Fibroblast of mammary gland (primary cell): Measurements from ENCODE around the gene GALNT10.

Source experiments
- DNase-seq: peaks from one replicate; pipeline ENCODE4 v3.0.0-alpha.2; 2010; ENCODE audit warnings: low read depth
- H3K4me3 ChIP-seq: 2 replicates; pipeline ENCODE4 v1.5.1; 2011; ENCODE audit warnings: low read depth, mild to moderate bottlenecking, low read length, moderate library complexity; ENCODE audit not compliant: control insufficient read depth
- TF ChIP-seq, protein P1 (sequence below): conservative IDR thresholded peaks from 2 replicates; pipeline ENCODE4 v1.5.1; 2011; ENCODE audit warnings: low read depth, low read length, inconsistent platforms; ENCODE audit not compliant: control insufficient read depth, insufficient read depth

The GALNT10 gene

GRCh38 chr5:154262342-154262741 lies 71.8 kb downstream of the GALNT10 start:
- H3K4me3 ChIP-seq: no peak overlapping the region
- DNase-seq: no peak
- TF ChIP-seq, protein P1, sequence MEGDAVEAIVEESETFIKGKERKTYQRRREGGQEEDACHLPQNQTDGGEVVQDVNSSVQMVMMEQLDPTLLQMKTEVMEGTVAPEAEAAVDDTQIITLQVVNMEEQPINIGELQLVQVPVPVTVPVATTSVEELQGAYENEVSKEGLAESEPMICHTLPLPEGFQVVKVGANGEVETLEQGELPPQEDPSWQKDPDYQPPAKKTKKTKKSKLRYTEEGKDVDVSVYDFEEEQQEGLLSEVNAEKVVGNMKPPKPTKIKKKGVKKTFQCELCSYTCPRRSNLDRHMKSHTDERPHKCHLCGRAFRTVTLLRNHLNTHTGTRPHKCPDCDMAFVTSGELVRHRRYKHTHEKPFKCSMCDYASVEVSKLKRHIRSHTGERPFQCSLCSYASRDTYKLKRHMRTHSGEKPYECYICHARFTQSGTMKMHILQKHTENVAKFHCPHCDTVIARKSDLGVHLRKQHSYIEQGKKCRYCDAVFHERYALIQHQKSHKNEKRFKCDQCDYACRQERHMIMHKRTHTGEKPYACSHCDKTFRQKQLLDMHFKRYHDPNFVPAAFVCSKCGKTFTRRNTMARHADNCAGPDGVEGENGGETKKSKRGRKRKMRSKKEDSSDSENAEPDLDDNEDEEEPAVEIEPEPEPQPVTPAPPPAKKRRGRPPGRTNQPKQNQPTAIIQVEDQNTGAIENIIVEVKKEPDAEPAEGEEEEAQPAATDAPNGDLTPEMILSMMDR: no peak

DNA sequence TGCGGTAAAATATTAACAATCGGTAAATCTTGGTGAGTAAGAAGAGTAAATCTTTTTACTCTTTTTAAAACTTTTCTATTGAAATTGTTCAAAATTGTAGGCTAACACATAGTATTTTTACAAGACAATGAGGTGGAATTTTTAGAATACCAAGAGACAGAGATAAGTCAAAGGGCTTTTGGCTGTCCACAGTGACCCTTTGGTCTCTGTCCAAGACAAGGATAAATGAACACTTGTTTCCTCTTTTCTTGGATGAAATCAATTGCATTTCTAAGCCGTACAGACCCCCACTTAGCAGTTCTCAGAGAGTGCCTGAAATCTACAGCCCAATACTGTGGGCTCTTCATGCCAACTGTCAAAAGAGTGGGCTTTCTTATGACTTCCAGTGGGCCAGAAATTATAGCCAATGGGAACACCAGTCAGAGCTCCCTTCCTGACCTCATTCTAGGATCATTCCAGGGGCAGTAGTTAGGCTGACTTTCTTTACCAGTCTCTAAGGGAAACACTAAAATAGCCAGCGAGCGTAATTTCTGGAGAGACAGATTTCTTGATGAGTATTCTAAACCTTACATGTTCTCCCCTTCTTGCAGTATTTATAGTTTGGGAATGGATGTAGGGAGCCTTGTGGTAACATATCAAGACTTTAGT lies 74.1 kb downstream of the GALNT10 start:
- no peak for DNase-seq
- H3K4me3 ChIP-seq: no peak overlapping the region
- TF ChIP-seq, protein P1: no peak

- TF ChIP-seq, protein P1: no peak
- DNase-seq: no peak
- H3K4me3 ChIP-seq: no peak overlapping the region
These were observed 74.8 kb downstream of the GALNT10 start for GRCh38 chr5:154265197-154265773.

GRCh38 chr5:154267516-154267915 lies 77.0 kb downstream of the GALNT10 start:
- peak; percentile 44 for DNase-seq
- H3K4me3 ChIP-seq: no peak overlapping the region
- TF ChIP-seq, protein P1: no peak

DNA sequence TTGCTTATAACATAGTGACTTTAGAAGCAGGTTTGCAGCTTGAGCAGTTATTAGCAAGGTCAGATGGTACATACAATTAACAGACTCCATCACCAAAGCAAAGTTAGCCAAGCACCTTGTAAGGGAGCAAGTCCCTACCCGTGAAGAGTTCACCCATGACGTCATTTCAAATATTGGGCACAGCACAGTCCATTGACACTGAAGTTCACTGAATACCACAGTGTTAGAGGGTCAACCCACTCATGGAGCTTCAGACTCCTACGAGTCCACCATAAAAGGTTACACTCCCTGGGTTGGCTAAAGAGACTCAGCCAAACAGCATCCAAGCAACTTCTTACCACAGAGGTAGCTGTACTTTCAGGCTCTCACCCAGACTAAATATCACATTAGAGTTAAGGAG lies 77.5 kb downstream of the GALNT10 start:
- DNase-seq: peak; percentile 7
- H3K4me3 ChIP-seq: no peak overlapping the region
- TF ChIP-seq, protein P1: no peak

DNA sequence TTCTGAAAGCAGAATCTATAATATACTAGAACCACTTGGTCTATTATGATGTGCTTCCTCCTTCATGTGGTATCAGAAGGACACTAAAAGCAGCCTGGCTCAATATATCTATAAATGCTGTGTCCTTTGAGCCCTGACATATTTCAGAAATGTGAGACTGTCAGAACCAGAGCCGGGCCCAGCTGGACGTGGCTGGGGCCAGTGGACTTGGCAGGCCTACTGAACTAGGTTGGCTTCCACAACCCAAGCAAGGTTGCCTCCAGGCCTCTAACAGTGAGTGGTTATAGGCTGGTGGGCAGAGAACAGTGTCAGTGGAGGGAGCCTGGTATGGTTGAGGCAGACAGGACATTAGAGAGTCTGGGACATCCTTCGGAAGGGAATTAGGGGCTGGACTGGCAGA lies 78.9 kb downstream of the GALNT10 start:
- DNase-seq: no peak
- TF ChIP-seq, protein P1: no peak

More for the DNA sequence above, 78.9 kb downstream of the GALNT10 start:
- no peak overlapping the region for H3K4me3 ChIP-seq
